Astrocyte of the cerebellum (primary cell): ENCODE measurements around the gene GLDC.
A peak's percentile ranks its signal among the peaks of the same experiment; 100 is the strongest.

Source experiments
- DNase-seq: peaks from one replicate; pipeline ENCODE4 v3.0.0-alpha.2; 2011; ENCODE audit warnings: low read depth
- H3K4me3 ChIP-seq: 2 replicates; pipeline ENCODE4 v1.5.1; 2011; ENCODE audit warnings: mild to moderate bottlenecking, low read depth, low read length, moderate library complexity
- CTCF ChIP-seq: IDR thresholded peaks from 2 replicates; pipeline ENCODE4 v1.5.1; 2012; ENCODE audit warnings: low read length, low read depth, moderate library complexity, mild to moderate bottlenecking; ENCODE audit errors: missing control alignments
- in situ Hi-C: cut with HindIII; loops from 2 replicates; pipeline ENCODE4 v1.10.0; 2017; ENCODE audit warnings: low sequenced_read_pairs

Gene GLDC

GRCh38 chr9:6522263-6522662 is 123.3 kb downstream of the GLDC start:
- no peak for DNase-seq
- in situ Hi-C loops: loop anchor here (25.0 kb wide), 1 partner anchor 140 kb away; no protein-coding TSS in a partner anchor
- TF ChIP-seq CTCF: no peak
- H3K4me3 ChIP-seq: no peak overlapping the region

- in situ Hi-C loops: loop anchor here (25.0 kb wide), 1 partner anchor 150 kb away; no protein-coding TSS in a partner anchor
These were observed 133.4 kb downstream of the GLDC start for GRCh38 chr9:6512085-6512657.

GRCh38 chr9:6506571-6506970 is 139.0 kb downstream of the GLDC start:
- no peak overlapping the region for H3K4me3 ChIP-seq
- DNase-seq: peak; percentile 49
- in situ Hi-C loops: loop anchor here (25.0 kb wide), 1 partner anchor 156 kb away; no protein-coding TSS in a partner anchor
- TF ChIP-seq CTCF: no peak

More at GRCh38 chr9:6512085-6512657, 133.4 kb downstream of the GLDC start:
- TF ChIP-seq CTCF: no peak
- DNase-seq: peak; percentile 31
- no peak overlapping the region for H3K4me3 ChIP-seq

GRCh38 chr9:6502399-6502798 is 143.1 kb downstream of the GLDC start:
- no peak for DNase-seq
- in situ Hi-C loops: loop anchor here (25.0 kb wide), 1 partner anchor 160 kb away; no protein-coding TSS in a partner anchor
- no peak overlapping the region for H3K4me3 ChIP-seq
- TF ChIP-seq CTCF: no peak

GRCh38 chr9:6501526-6502210 is 143.9 kb downstream of the GLDC start:
- in situ Hi-C loops: loop anchor here (25.0 kb wide), 1 partner anchor 161 kb away; no protein-coding TSS in a partner anchor
- no peak overlapping the region for H3K4me3 ChIP-seq
- no peak for DNase-seq
- no peak for TF ChIP-seq CTCF

- DNase-seq: no peak
- in situ Hi-C loops: no loop called here
- no peak for TF ChIP-seq CTCF
- H3K4me3 ChIP-seq: no peak overlapping the region
These were observed 146.5 kb downstream of the GLDC start for GRCh38 chr9:6498982-6499381.
